ENCODE measurements around the gene RPRM. TPM values are rescaled to one million over a fixed set of nuclear protein-coding genes. Genes with fewer than 3 reads are reported as not detected.

Gene RPRM
- polyA plus RNA-seq, 3 donors from 2014 or later = not detected

DNA sequence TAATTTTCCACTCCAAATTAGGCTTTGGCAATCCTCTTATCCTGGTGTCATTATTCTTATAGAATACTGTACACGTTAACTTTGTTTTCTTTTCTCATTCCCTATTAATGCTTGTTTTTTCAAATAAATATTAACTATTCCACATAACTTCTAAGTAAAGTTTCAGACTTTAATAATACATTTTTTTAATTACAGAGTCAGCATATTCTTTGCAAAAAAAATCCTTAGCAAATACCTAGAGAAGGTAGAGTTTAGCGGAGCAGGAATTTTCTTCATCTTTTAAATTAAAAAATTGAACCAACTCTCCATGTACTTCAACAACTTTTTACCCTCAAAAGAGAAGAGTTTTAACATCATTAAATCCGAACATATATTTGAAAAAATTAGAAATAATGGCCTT lies 45.2 kb downstream of the RPRM start:
- Mint-ChIP-seq H3K4me1 (no peaks in the 10 kb centered on the region), H3K27me3 (ENCODE audit: low read depth in 3 of 3) (no peaks in the 10 kb centered on the region), H3K9me3 (peaks cover 0 to 12% (median 1%) of the 10 kb centered on the region in 6 donors), H3K36me3 (no peaks in the 10 kb centered on the region), H3K4me3 (no peak overlapping the region), H3K27ac (no peak overlapping the region)
- DNase-seq = no peak

DNA sequence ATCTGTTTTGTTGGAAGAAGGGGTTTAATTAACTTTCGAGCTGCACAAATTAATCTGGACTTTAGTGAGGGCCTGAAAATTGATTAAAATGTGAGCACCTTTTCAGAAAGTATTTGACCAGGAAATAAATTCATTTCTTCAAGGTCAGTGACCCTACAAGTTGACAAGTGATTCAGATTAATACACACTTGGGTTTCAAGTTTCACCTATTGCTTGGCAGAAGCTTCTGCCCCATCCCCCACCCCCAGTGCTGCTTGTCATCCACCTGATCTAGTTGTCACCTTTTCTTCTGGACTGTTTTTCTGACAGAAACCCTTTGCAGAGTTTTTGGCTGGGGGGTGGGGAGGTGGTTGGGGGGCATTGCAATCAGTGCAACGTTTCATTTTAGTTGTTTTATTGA lies 46.2 kb downstream of the RPRM start:
- no peak for DNase-seq
- H3K27ac Mint-ChIP-seq = no peak overlapping the region

GRCh38 chr2:153431114-153431513 lies 47.4 kb downstream of the RPRM start:
- Mint-ChIP-seq H3K36me3 (no peaks in the 10 kb centered on the region), H3K27ac (no peak overlapping the region), H3K27me3 (ENCODE audit: low read depth in 3 of 3) (no peaks in the 10 kb centered on the region), H3K4me3 (no peak overlapping the region), H3K4me1 (no peaks in the 10 kb centered on the region), H3K9me3 (peaks cover 0 to 7% (median 4%) of the 10 kb centered on the region in 6 donors)
- DNase-seq = no peak

More for the DNA sequence above, 46.2 kb downstream of the RPRM start:
- H3K27me3 Mint-ChIP-seq (ENCODE audit: low read depth in 3 of 3) = no peaks in the 10 kb centered on the region
- H3K4me1 Mint-ChIP-seq = no peaks in the 10 kb centered on the region
- H3K36me3 Mint-ChIP-seq = no peaks in the 10 kb centered on the region
- no peak overlapping the region for H3K4me3 Mint-ChIP-seq
- peaks cover 0 to 12% (median 4%) of the 10 kb centered on the region in 6 donors for H3K9me3 Mint-ChIP-seq

All from immature natural killer cell (primary cell).